Activated CD4-positive, alpha-beta T cell treated with anti-CD3 and anti-CD28 coated beads, Interleukin-2, amount 10 ng/mL, durations not matched to agents 7 days and 5 days (primary cell): Measurements from ENCODE around the gene FUT3. TPM values are rescaled to one million over a fixed set of nuclear protein-coding genes. Genes with fewer than 3 reads are reported as not detected.

Experiments used
- CTCF ChIA-PET: fragments of 350-600 bp; sonication (Branson Sonifier 250); formaldehyde crosslinking; loops from one replicate; lab custom pipeline; 2021; ENCODE audit warnings: antibody characterized with exemption; lab: Charles Lee
- POLR2A ChIA-PET: fragments of 350-600 bp; sonication (Branson Sonifier 250); formaldehyde crosslinking; loops from one replicate; lab custom pipeline; 2021; ENCODE audit warnings: antibody characterized with exemption; lab: Charles Lee
- DNase-seq: peaks from one replicate; pipeline ENCODE4 v3.0.0-alpha.2; 2020
- H3K27ac Mint-ChIP-seq: one replicate; pipeline ENCODE4 v1.8.0; 2021; ENCODE audit warnings: mild to moderate bottlenecking, moderate library complexity, mixed read lengths
- H3K27me3 Mint-ChIP-seq: one replicate; pipeline ENCODE4 v1.8.0; 2021; ENCODE audit warnings: mixed read lengths
- H3K36me3 Mint-ChIP-seq: one replicate; pipeline ENCODE4 v1.8.0; 2021; ENCODE audit warnings: low read depth, mixed read lengths
- H3K4me1 Mint-ChIP-seq: one replicate; pipeline ENCODE4 v1.8.0; 2021; ENCODE audit warnings: mixed read lengths
- H3K4me3 Mint-ChIP-seq: one replicate; pipeline ENCODE4 v1.8.0; 2021; ENCODE audit warnings: mild to moderate bottlenecking, moderate library complexity, mixed read lengths
- H3K9me3 Mint-ChIP-seq: one replicate; pipeline ENCODE4 v1.8.0; 2021; ENCODE audit warnings: mixed read lengths
- total RNA-seq, 2 experiments: library from RNA; stranded (reverse); gene quantifications; one replicate each; pipeline ENCODE4 v1.2.3, GENCODE V29; 2021

FUT3 gene
- total RNA-seq, 2 experiments from 2014 or later = not detected

DNA sequence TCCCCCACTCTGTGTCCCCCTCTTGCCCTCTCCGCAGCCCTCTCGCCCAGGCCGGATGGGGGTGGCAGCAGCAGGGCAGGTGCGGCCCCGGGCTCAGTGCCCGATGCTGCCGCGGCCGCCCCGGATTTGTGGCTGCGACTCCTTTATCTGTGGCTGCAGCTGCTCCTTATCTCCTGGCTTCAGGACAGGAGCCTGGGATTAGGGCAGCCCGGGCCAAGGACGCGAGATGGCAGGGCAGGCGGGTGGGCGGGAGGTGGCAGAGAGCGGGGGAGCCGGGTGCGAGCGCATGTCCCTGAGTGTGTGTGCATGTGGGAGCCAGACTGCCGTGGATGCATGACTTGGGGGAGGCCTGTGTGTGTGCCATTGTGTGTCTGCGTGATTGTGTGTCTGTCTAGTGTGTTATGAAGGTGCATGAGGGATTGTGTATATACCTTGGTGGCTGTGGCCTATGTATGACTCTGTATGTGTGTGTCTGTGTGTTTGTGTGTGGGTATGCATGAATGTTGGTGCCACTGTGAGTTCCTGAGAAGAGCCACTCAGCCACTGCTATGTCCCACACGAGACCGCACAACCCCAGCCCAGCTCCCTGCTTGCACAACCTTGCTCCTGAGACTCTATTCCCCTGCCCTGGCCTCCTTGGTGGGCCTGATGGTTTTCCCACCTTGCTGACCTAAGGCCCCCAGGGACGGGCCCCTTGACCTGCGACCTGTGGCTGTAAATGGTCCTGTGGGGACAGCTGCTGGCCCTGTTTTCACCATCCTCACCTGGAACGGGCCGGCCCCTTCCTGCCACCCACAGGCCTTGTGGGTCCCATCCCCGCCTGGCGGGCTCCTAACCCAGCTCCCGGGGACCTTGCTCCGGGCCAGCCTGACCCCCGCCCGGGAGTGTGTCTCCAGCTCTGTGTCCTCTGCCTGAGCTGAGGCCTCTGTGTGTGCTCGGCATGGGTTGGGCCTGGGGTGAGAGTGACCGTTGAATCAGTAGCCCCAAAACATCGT, 51.7 kb downstream of the FUT3 start:
- peaks cover 30% of the 10 kb centered on the region for H3K27me3 Mint-ChIP-seq
- DNase-seq = no peak
- ChIA-PET CTCF (interaction anchor here (1.0 kb wide), 1 partner anchor 10 kb away, joined by 5 read pairs; no protein-coding TSS in a partner anchor), POLR2A (no interaction called here)
- no peak overlapping the region for H3K4me3 Mint-ChIP-seq
- peaks cover 27% of the 10 kb centered on the region for H3K4me1 Mint-ChIP-seq
- no peak overlapping the region for H3K27ac Mint-ChIP-seq
- no peaks in the 10 kb centered on the region for H3K9me3 Mint-ChIP-seq
- H3K36me3 Mint-ChIP-seq = no peaks in the 10 kb centered on the region

DNA sequence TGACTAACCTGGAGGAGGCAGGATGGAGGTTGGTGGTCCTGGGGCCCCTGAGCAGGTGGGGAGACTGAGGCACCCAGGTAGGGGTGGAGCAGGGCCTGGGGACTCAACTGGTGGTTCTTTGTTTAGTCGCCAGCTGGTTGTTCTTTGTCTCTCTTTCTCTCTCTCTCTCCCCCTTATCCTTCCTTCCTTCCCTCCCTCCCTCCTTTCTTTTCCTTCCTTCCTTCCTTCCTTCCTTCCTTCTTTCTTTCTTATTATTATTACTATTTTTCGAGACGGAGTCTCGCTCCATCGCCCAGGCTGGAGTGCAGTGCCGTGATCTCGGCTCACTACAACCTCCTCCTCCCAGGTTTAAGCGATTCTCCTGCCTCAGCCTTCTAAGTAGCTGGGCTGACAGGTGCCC, 53.0 kb downstream of the FUT3 start:
- Mint-ChIP-seq H3K4me3 (no peak overlapping the region), H3K27me3 (peaks cover 20% of the 10 kb centered on the region), H3K36me3 (no peaks in the 10 kb centered on the region), H3K27ac (no peak overlapping the region), H3K9me3 (no peaks in the 10 kb centered on the region), H3K4me1 (peaks cover 16% of the 10 kb centered on the region)
- DNase-seq = no peak
- ChIA-PET CTCF (no interaction called here), POLR2A (no interaction called here)

DNA sequence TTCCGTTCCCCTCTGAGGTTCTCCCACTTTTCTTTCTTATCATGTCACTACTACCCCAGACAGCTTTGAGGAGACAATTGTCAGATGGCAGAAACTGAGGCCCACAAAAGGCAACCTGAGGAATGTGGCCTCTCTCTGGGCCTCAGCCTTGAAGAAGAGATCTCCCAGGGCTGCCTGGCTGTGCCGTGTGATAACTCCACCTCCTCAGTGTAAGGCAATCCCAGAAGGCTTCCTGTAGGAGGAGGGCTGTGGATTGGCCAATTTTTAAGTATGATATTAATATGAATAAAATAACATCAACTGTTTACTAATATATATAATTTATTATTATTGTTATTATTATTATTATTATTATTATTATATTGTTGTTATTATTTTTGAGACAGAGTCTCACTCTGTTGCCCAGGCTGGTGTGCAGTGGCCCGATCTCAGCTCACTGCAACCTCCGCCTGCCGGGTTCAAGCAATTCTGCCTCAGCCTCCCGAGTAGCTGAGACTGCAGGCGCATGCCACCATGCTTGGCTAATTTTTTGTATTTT, 55.8 kb downstream of the FUT3 start:
- DNase-seq = no peak
- Mint-ChIP-seq H3K27ac (no peak overlapping the region), H3K27me3 (peaks cover 10% of the 10 kb centered on the region), H3K4me3 (no peak overlapping the region), H3K9me3 (no peaks in the 10 kb centered on the region), H3K36me3 (peaks cover 5% of the 10 kb centered on the region), H3K4me1 (peaks cover 10% of the 10 kb centered on the region)
- ChIA-PET CTCF (interaction anchor here (7.3 kb wide), 1 partner anchor 8 kb away, joined by 74 read pairs; the partner anchor contains the start of gene NRTN), POLR2A (interaction anchor here (1.2 kb wide), 1 partner anchor 106 kb away, joined by 4 read pairs; no protein-coding TSS in a partner anchor)

DNA sequence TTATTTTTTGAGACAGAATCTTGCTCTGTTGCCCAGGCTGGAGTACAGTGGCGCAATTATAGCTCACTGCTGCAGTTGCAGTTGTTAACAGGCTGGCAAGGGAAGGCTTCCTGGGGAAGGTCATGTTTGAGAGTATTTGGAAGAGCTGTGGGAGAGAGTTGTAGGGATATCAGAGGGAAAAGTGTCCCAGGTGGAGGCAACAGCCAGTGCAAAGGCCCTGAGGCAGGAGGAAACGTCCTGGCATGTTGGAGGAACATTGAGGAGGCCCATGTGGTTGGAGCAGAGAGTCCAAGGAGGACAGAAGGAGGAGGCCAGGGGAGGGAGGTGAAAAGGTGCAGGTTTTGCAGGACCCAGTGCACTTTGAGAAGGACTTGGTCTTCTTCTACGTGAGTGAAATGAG, 58.1 kb downstream of the FUT3 start:
- CTCF ChIA-PET = interaction anchor here (0.6 to 7.3 kb wide), 4 partner anchors 10 to 891 kb away, joined by 3 to 74 read pairs (median 4); partner anchors contain the start of genes ARRDC5 and NRTN
- DNase-seq = no peak
- no peak overlapping the region for H3K27ac Mint-ChIP-seq
- peaks cover 11% of the 10 kb centered on the region for H3K4me1 Mint-ChIP-seq
- no peaks in the 10 kb centered on the region for H3K9me3 Mint-ChIP-seq
- H3K36me3 Mint-ChIP-seq = peaks cover 20% of the 10 kb centered on the region
- POLR2A ChIA-PET = no interaction called here
- no peaks in the 10 kb centered on the region for H3K27me3 Mint-ChIP-seq
- no peak overlapping the region for H3K4me3 Mint-ChIP-seq

Other genes starting within 250 kb of the FUT3 start
- gene SAFB2, start 228.7 kb downstream of the FUT3 start, total RNA-seq = 10 to 100 TPM; 81.0 to 99.6 TPM
- 100 to 1,000 TPM; 113 to 131 TPM for gene SAFB, start 228.4 kb downstream of the FUT3 start, total RNA-seq
- 10 to 100 TPM; 43.5 to 48.2 TPM for gene MICOS13, start 170.9 kb downstream of the FUT3 start, total RNA-seq
- 1 to 10 TPM; 2.0 TPM for gene HSD11B1L, start 170.4 kb downstream of the FUT3 start, total RNA-seq
- gene RPL36, start 161.2 kb downstream of the FUT3 start, total RNA-seq = 100 to 1,000 TPM; 880 to 925 TPM
- 10 to 100 TPM; 71.7 to 79.6 TPM for gene LONP1, start 131.3 kb downstream of the FUT3 start, total RNA-seq
- gene CATSPERD, start 130.8 kb downstream of the FUT3 start, total RNA-seq = not detected
- 1 to 10 TPM; 5.4 to 6.4 TPM for gene PRR22, start 66.7 kb downstream of the FUT3 start, total RNA-seq
- gene DUS3L, start 60.3 kb downstream of the FUT3 start, total RNA-seq = 10 to 100 TPM; 49.9 to 60.8 TPM
- under 1 TPM in 1 of 2 experiments, not detected in 1; 0.37 TPM for gene NRTN, start 46.4 kb downstream of the FUT3 start, total RNA-seq
- gene FUT6, start 11.7 kb downstream of the FUT3 start, total RNA-seq = not detected
- not detected for gene FUT5, start 19.1 kb upstream of the FUT3 start, total RNA-seq
- 100 to 1,000 TPM; 207 to 233 TPM for gene NDUFA11, start 52.3 kb upstream of the FUT3 start, total RNA-seq
- gene VMAC, start 53.4 kb upstream of the FUT3 start, total RNA-seq = 10 to 100 TPM; 11.8 TPM
- gene CAPS, start 62.8 kb upstream of the FUT3 start, total RNA-seq = 10 to 100 TPM; 17.2 to 21.0 TPM
- gene RANBP3, start 126.7 kb upstream of the FUT3 start, total RNA-seq = 10 to 100 TPM; 97.4 to 98.0 TPM